ENCODE data around the gene RAB12. TPM values are rescaled to one million over a fixed set of nuclear protein-coding genes. Genes with fewer than 3 reads are reported as not detected.

The RAB12 gene
- total and polyA plus RNA-seq, 2 of the 8 experiments (the other 6 are each of a cell fraction or from before 2014, with no cell fraction given), result 19.7 to 45.9 TPM

GRCh38 chr18:8616028-8616401 lies 6.8 kb downstream of the RAB12 start (continued):
- no peak for TF ChIP-seq MAFK (IDR thresholded peaks at IDR 0.05; ENCODE audit: low read depth, low read length)
- no peak for TF ChIP-seq ASH2L (IDR thresholded peaks at IDR 0.05; ENCODE audit: low read length)
